H1 (cell line): Measurements from ENCODE around the gene TYW1B. TPM values are rescaled to one million over a fixed set of nuclear protein-coding genes. Genes with fewer than 3 reads are reported as not detected.
"Not testable (repeated sequence)": the region's sequence is repeated elsewhere in the genome, so short reads cannot be mapped to it uniquely, and the experiment has no call there.

Experiments used
- CTCF ChIA-PET: fragments of 300-600 bp; sonication (Branson Sonifier 250); formaldehyde crosslinking; loops from one replicate; lab custom pipeline; 2021; ENCODE audit not compliant: partially characterized antibody; lab: Charles Lee
- POLR2A ChIA-PET: fragments of 300-600 bp; sonication (Branson Sonifier 250); formaldehyde crosslinking; loops from one replicate; lab custom pipeline; 2021; ENCODE audit warnings: inconsistent platforms; ENCODE audit not compliant: partially characterized antibody; lab: Charles Lee
- DNase-seq, 2 experiments: peaks; one replicate each; pipeline versions ENCODE4 v3.0.0 to v3.0.0-alpha.2; 2010 to 2022; ENCODE audit warnings: low spot score in 2 of 2, low read depth in 1 of 2, mixed read lengths in 1 of 2
- FAIRE-seq: peaks from 2 replicates; lab custom pipeline; 2011; peaks lifted over from hg19 to GRCh38; lab: Jason Lieb, UNC
- H2AFZ ChIP-seq: 2 replicates; pipeline ENCODE4 v1.8.1; 2012; ENCODE audit warnings: low read length, inconsistent platforms
- H2AK5ac ChIP-seq: 2 replicates; pipeline ENCODE4 v1.6.1; 2013; ENCODE audit warnings: low read depth, low read length
- H2BK120ac ChIP-seq: replicated peaks from 2 replicates; pipeline ENCODE3; 2013; ENCODE audit warnings: low read depth, low read length, inconsistent platforms
- H2BK12ac ChIP-seq: 2 replicates; pipeline ENCODE4 v1.6.1; 2013; ENCODE audit warnings: low read depth, low read length
- H2BK15ac ChIP-seq: 2 replicates; pipeline ENCODE4 v1.6.1; 2013; ENCODE audit warnings: low read length
- H2BK20ac ChIP-seq: 2 replicates; pipeline ENCODE4 v1.6.1; 2013; ENCODE audit warnings: low read length
- H2BK5ac ChIP-seq: 2 replicates; pipeline ENCODE4 v1.6.1; 2013; ENCODE audit warnings: low read depth, low read length
- H3K14ac ChIP-seq: 2 replicates; pipeline ENCODE4 v1.6.1; 2013; ENCODE audit warnings: inconsistent platforms; ENCODE audit not compliant: insufficient read length
- H3K18ac ChIP-seq: 2 replicates; pipeline ENCODE4 v1.6.1; 2013; ENCODE audit warnings: low read length; ENCODE audit errors: extremely low read depth
- H3K23ac ChIP-seq: 2 replicates; pipeline ENCODE4 v1.6.1; 2013; ENCODE audit warnings: inconsistent platforms; ENCODE audit not compliant: insufficient read length
- H3K23me2 ChIP-seq: 2 replicates; pipeline ENCODE4 v1.6.1; 2013; ENCODE audit warnings: low read depth, low read length
- H3K27ac ChIP-seq: 2 replicates; pipeline ENCODE4 v1.6.1; 2011; ENCODE audit warnings: low read depth, low read length, inconsistent platforms
- H3K27me3 ChIP-seq, 4 experiments: replicated peaks in 1 of 4; 1 replicate in 1 of 4; 2 replicates in 3 of 4; pipeline versions ENCODE4 v1.6.1 to v1.8.1; 2011 to 2013; ENCODE audit warnings: low read length in 3 of 4, mild to moderate bottlenecking in 3 of 4, inconsistent platforms in 2 of 4, mixed read lengths in 2 of 4, moderate library complexity in 1 of 4; ENCODE audit not compliant: control insufficient read depth in 3 of 4, insufficient read depth in 3 of 4; ENCODE audit errors: extremely low read depth in 1 of 4
- H3K36me3 ChIP-seq, 4 experiments: 2 replicates each; pipeline versions ENCODE4 v1.6.1 to v1.8.1; 2011 to 2013; ENCODE audit warnings: mild to moderate bottlenecking in 4 of 4, low read length in 3 of 4, moderate library complexity in 2 of 4, control low read depth in 1 of 4, inconsistent platforms in 1 of 4; ENCODE audit not compliant: insufficient read depth in 4 of 4, control insufficient read depth in 2 of 4
- H3K4ac ChIP-seq: replicated peaks from 2 replicates; pipeline ENCODE3; 2013; ENCODE audit warnings: low read length, low read depth, mixed read lengths, inconsistent platforms; ENCODE audit not compliant: insufficient read length
- H3K4me1 ChIP-seq, 4 experiments: replicated peaks in 1 of 4; 1 replicate in 1 of 4; 2 replicates in 3 of 4; pipeline versions ENCODE4 v1.6.1 to v1.8.1; 2011 to 2013; ENCODE audit warnings: low read length in 3 of 4, inconsistent platforms in 2 of 4, mixed read lengths in 1 of 4; ENCODE audit not compliant: insufficient read depth in 4 of 4, control insufficient read depth in 3 of 4
- H3K4me2 ChIP-seq, 2 experiments: 2 replicates each; pipeline versions ENCODE4 v1.6.1 to v1.8.1; 2011 to 2013; ENCODE audit warnings: low read depth in 2 of 2, low read length in 2 of 2, control low read depth in 1 of 2, inconsistent platforms in 1 of 2, mild to moderate bottlenecking in 1 of 2; ENCODE audit not compliant: insufficient read depth in 1 of 2
- H3K4me3 ChIP-seq, 4 experiments: fragments of 200-600, 300-600 bp in 1 of 4; sonication (generic), shearing (Covaris generic), sonication (Bioruptor Twin) in 1 of 4; 2 replicates each; pipeline versions ENCODE4 v1.5.1 to v1.8.1; 2011 to 2016; ENCODE audit warnings: low read length in 4 of 4, low read depth in 3 of 4, control low read depth in 2 of 4, inconsistent platforms in 2 of 4, mild to moderate bottlenecking in 2 of 4, mixed read lengths in 1 of 4, moderate library complexity in 1 of 4; ENCODE audit not compliant: insufficient read depth in 2 of 4; ENCODE audit errors: extremely low read depth in 1 of 4
- H3K56ac ChIP-seq: replicated peaks from 2 replicates; pipeline ENCODE3; 2013; ENCODE audit warnings: low read depth, mild to moderate bottlenecking, mixed read lengths, low read length, inconsistent platforms; ENCODE audit not compliant: insufficient read length
- H3K79me1 ChIP-seq: 2 replicates; pipeline ENCODE4 v1.6.1; 2013; ENCODE audit warnings: low read depth, low read length, control low read depth
- H3K79me2 ChIP-seq, 2 experiments: 2 replicates each; pipeline versions ENCODE4 v1.6.1 to v1.8.1; 2012 to 2013; ENCODE audit warnings: low read length in 2 of 2, mild to moderate bottlenecking in 2 of 2, inconsistent platforms in 1 of 2; ENCODE audit not compliant: insufficient read depth in 2 of 2, control insufficient read depth in 1 of 2
- H3K9ac ChIP-seq, 4 experiments: replicated peaks in 1 of 4; 1 replicate in 1 of 4; 2 replicates in 3 of 4; pipeline versions ENCODE4 v1.6.1 to v1.8.1; 2011 to 2013; ENCODE audit warnings: low read depth in 3 of 4, low read length in 3 of 4, control low read depth in 2 of 4, mild to moderate bottlenecking in 2 of 4, moderate library complexity in 2 of 4, inconsistent platforms in 1 of 4; ENCODE audit errors: extremely low read depth in 1 of 4
- H3K9me3 ChIP-seq, 2 experiments: 2 replicates each; pipeline versions ENCODE4 v1.6.1 to v1.8.1; 2012 to 2013; ENCODE audit warnings: mild to moderate bottlenecking in 2 of 2, moderate library complexity in 2 of 2, control low read depth in 1 of 2, inconsistent platforms in 1 of 2, low read depth in 1 of 2, low read length in 1 of 2, mixed read lengths in 1 of 2; ENCODE audit not compliant: insufficient read depth in 2 of 2
- H4K20me1 ChIP-seq, 2 experiments: replicated peaks in 1 of 2; 2 replicates each; pipeline versions ENCODE3 to v1.8.1; 2011 to 2013; ENCODE audit warnings: inconsistent platforms in 2 of 2, low read length in 2 of 2, mild to moderate bottlenecking in 1 of 2; ENCODE audit not compliant: insufficient read depth in 2 of 2, control insufficient read depth in 1 of 2
- H4K5ac ChIP-seq: 2 replicates; pipeline ENCODE4 v1.6.1; 2013; ENCODE audit warnings: low read length, low read depth, mixed read lengths, inconsistent platforms; ENCODE audit not compliant: insufficient read length
- H4K8ac ChIP-seq: 2 replicates; pipeline ENCODE4 v1.8.0; 2013; ENCODE audit warnings: mild to moderate bottlenecking, moderate library complexity, low read length, inconsistent platforms; ENCODE audit not compliant: insufficient read depth; ENCODE audit errors: extremely low read depth
- H4K91ac ChIP-seq: replicated peaks from 2 replicates; pipeline ENCODE3; 2013; ENCODE audit warnings: low read length, mixed read lengths, inconsistent platforms; ENCODE audit not compliant: insufficient read length
- WGBS, 2 experiments: shearing (Covaris generic) in 1 of 2; methylation state at CpG; one replicate each; pipeline versions ENCODE4 v1.1.6 to v1.1.7; 2013 to 2015; ENCODE audit warnings: low lambda C conversion rate in 2 of 2, mixed read lengths in 2 of 2, inconsistent platforms in 1 of 2, low coverage in 1 of 2, missing lambda C conversion rate in 1 of 2; ENCODE audit not compliant: insufficient replicate concordance in 2 of 2, insufficient coverage in 1 of 2, insufficient read length in 1 of 2; ENCODE audit errors: extremely low coverage in 1 of 2, missing lambda C conversion rate in 1 of 2; 5-methylcytosine and 5-hydroxymethylcytosine counted together
- polyA plus RNA-seq, 7 experiments: library from polyadenylated mRNA; depleted of rRNA in 3 of 7; stranded (reverse) in 5 of 7; unstranded in 2 of 7; fragments of >200 nt in 5 of 7; fragments of 200-250 nt in 2 of 7; gene quantifications; 1 replicate in 5 of 7; 2 replicates in 1 of 7; 4 replicates in 1 of 7; pipeline versions ENCODE4 v1.2.1 to v1.2.3, GENCODE V29; 2011 to 2013; ENCODE audit warnings: missing spikeins in 2 of 7, mixed read lengths in 2 of 7
- total RNA-seq: library from RNA; stranded (reverse); fragmentation: NEBNext Ultra II Directional; extraction: Animal tissue kit (Norgen Biotek cat#: 25700); gene quantifications from 2 replicates; pipeline ENCODE4 v1.2.1, GENCODE V29; 2021

Gene TYW1B
- total and polyA plus RNA-seq, 2 of the 8 experiments (the other 6 are each of a cell fraction or from before 2014, with no cell fraction given): 6.8 to 12.6 TPM

GRCh38 chr7:72640740-72641139 is 187.3 kb downstream of the TYW1B start:
- H3K4ac ChIP-seq, H3K4me2 ChIP-seq, H3K56ac ChIP-seq, H3K4me1 ChIP-seq, H4K91ac ChIP-seq, CTCF ChIA-PET, H2BK12ac ChIP-seq, FAIRE-seq, H3K23ac ChIP-seq, H3K23me2 ChIP-seq, H3K4me3 ChIP-seq, H2AK5ac ChIP-seq, H3K18ac ChIP-seq, H3K9me3 ChIP-seq, H3K27me3 ChIP-seq, H3K14ac ChIP-seq, H2BK15ac ChIP-seq, H4K5ac ChIP-seq, H3K36me3 ChIP-seq, H2AFZ ChIP-seq, H3K9ac ChIP-seq, H2BK5ac ChIP-seq, H2BK20ac ChIP-seq, POLR2A ChIA-PET, H4K8ac ChIP-seq, DNase-seq, H4K20me1 ChIP-seq, H3K79me2 ChIP-seq, H2BK120ac ChIP-seq, H3K79me1 ChIP-seq, H3K27ac ChIP-seq: not testable (repeated sequence)
- WGBS, 2 experiments: 89% methylated on average over 2 of the region's 2 CpGs; no CpG with 5 or more reads in 1 of the 2 experiments
